T1000 (cell line): Measurements from ENCODE around the gene VSIG4.

Experiments
- DNase-seq: peaks from one replicate; lab custom pipeline; 2025; ENCODE audit warnings: mixed read lengths; lab: John Stamatoyannopoulos, UW

Gene VSIG4

DNA sequence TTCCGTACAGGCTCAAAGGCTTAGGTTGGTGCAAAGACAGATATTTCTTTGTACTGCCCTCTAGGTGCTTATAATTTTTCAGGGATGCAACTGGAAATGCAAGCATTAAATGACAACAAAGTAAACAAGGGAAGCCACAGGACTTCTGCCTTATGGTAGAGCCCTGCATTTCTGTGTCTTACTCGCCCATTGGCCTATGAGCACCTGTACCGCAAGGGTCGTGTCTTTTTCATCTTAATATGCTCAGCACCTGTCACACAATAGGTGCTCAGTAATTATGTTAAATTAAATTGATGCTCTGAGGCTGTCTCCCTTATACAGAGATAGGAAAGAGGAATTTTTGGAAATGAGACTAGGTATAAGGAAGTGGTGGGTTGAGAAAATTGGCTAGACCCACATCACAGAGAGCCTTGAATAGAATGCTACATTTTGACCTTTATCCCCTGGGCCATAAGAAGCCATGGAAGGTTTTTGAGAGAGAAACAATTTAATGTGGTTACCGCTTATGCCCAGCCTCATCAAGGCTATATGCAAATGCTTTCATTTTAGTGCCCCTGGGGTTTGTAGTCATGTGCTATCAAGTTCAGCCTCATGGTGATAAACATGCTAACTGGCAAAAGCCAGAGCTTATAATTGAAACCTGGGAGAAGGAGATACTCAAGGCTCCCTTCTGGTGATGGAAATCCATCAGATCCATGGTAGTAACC lies 16.3 kb downstream of the VSIG4 start:
- DNase-seq: no peak

DNA sequence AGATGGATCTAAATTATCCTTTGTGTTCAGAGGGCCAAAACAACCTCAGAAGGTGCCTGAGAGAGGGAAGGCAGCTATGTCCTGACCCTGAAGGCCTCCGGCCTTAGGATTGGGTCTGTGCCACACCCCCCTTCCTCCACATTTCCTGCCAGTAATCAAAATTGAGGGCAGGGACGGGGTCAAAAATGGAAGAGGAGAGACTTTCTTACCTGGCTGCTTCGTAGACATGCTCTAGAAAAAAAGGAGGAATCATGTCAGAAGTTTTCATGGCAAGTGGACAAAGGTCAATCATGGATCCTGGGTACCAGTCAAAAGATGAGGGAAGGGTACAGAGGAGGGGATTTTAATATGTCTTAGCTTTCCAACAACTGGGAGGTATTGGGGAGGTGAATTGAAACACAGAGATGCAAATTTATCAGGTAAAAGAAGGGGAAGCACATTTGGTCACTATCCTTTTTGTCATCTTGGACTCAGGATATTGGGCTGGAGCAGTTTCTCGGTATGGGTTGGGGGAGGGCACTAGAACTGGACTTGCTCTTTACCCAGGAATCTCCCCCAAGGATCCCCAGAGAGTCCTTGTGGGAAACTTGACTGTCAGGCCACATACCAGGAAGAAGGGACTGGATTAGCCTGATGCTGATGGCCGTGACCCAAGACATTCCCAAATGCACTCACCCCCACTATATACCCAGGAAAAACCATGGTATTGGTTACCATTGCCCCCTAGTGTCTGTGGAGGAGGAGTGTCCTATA lies 17.1 kb downstream of the VSIG4 start:
- no peak for DNase-seq

DNA sequence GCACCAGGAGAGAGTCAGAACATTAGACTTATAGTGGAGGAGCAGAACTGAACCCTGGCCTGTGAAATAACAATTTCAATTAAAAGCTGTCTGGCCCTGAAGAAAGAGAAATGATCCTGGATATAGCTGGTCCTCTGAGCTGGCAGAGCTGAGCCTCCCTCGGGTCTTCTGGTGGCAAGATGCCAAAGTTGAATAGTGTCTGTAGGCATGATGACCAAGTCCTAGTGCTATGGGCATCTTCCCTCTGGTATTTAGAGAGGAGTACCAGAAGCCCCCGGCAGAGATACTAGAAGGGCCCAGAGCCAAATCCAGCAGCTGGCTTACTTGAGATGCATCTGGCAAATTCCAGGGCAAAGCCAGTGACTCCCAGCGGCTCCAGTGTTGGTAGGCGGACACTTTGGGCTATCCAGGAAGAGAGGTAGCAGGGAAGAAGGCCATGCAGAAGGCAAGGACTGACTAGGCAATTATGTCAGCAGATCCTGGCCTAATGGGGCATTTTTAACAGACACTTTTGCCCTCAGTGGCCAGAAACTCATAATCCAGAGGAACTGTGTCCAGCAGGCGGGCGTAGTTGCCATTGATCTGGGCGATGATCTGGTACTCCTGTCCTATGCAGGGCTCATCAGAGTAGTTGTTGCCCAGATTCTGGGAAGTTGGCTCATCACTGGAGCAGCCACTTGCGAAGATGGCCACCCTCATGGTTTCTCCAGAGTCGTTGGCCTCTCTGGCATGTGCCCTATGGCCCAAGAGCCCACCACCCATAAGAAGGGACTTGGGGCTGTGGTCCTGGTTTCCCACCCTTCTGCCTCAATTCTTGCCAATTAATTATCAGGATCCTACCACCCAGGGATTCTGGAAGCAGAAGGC lies 17.9 kb downstream of the VSIG4 start:
- no peak for DNase-seq

DNA sequence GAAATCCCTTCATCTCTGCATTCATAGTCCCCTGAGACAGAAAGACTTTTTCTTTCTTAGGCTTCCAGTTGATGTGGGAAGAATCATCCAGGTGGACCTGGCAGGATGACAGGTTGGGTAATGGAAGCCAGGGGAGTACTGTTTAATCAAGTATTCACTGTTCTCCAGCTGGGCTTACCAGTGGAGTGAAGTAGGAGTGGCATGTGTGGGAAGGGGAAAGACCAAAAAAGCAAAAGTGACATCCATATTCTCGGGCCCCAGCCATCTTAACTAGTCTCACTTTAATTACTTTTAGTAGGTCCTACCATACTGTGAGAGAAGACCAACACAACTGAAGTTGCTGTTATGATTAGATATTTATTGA lies 18.5 kb downstream of the VSIG4 start:
- no peak for DNase-seq

DNA sequence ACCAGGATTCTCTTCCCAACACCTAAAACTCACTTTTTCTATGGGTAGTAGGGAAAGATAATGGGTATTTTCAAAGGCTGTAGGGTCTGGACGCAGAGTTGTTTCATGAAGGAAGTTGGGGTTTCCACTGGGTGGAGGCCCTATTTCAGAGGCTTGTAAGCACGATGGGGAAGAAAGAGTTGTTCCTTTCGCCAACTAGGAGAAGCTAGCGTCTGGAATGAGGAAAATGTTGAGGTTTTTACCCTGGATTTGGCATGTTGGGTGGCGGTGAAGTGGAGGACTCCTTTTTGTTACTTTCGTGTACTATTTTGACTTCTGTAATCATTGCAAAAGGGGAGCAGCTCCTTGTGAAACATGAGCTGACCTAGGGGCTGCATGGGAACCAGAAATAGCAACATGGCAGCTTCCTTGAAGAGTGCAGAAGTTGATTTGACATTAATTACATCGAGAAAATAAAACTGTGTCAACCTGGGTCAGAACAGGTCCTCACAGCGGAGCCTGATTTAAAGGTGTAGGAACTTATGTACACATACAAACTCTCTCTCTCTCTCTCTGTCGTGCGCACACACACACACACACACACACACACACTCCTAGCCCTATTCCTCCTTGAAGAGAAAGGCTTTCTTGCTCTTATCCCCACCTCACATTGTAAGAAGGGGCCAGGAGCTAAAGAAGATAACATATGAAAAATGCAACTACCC lies 19.1 kb downstream of the VSIG4 start:
- DNase-seq: no peak

DNA sequence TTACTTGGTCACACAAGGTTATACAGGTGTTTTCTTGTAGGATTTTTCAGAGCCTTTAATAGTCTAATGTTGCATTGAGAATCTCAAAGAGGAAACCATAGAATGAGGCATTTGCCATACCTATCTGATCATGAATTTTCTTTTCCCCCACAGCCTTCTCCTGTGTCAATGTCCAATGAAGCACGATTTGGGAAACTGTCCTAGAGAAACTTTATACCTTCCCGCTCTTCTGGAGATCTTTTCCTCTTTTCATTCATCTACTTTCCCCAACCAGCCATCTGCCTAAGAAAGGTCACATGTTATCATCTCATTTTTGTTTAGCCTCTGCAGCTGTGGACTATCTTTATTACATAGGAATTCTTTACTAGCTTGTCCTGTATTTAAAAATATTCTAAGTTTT lies 19.9 kb downstream of the VSIG4 start:
- DNase-seq: no peak

DNA sequence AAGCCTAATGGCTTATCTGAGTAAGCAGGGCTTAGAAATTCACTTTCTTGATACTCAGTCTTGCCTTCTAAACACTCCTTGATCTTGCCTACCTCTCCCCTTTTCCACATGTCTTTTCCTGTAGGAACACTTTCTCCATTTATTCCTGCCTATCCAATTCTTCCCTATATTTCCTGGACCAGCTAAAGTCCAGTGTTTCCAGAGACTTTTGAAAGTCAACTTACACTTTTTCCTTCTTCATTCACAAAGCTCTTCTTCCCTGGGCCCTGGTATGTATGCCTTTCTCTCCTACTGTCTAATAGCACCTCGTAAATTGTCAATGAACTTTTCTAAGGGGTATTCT lies 20.6 kb downstream of the VSIG4 start:
- no peak for DNase-seq

DNA sequence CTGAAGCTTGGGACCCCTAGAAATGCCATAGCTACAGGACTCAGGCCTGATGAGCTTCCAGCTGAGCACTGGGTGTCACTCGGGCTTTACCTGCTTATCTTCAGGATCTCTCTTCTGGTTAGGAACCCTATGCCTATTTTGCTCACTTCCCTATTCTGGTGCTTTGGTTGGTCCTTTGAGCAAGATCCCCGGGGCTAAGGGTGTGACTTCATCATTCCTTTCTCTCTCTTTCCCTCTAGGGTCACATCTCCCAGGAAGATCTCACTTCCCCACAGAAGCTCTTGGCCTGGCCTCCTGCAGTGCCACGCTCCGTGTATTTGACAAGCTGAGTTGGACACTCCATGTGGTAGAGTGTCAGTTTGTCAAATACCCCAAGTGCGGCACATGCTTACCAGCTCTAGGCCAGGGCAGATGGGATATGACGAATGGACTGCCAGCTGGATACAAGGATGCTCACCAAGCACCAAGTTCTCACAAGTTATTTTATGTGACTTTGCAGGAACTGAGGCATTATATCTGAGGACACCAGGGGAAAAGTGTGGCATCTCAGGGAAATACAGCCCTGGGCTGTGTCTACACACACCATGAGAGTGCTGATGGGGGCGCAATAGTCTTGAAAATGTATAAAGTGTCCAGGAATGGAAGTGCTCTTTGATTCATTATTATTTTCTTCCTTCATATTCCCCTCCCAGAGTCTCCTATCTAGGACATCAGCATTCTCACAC lies 21.1 kb downstream of the VSIG4 start:
- DNase-seq: no peak

DNA sequence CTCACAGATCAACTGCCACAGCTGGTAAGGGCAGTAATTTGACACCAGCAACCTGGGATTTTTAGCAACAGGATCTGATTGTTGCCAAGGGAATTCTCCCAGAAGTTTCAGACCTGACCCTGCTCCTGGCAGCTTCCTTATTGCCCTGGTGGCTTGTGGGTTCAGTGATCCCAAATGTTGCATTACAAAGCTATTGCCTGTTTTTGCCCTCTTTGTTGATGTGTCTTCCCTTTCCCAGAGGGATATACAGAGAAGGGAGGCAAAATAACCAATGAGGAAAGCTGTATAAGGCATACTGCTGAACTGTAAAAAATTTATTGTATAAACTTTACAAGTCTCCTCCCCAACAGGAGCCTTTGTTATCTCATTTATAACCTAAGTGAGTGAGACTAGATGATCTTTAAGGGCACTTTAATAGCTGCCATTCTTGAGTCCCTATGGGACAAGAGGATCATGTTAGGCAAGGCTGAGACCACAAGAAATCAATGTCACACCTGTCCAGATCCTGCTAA lies 22.2 kb downstream of the VSIG4 start:
- no peak for DNase-seq

DNA sequence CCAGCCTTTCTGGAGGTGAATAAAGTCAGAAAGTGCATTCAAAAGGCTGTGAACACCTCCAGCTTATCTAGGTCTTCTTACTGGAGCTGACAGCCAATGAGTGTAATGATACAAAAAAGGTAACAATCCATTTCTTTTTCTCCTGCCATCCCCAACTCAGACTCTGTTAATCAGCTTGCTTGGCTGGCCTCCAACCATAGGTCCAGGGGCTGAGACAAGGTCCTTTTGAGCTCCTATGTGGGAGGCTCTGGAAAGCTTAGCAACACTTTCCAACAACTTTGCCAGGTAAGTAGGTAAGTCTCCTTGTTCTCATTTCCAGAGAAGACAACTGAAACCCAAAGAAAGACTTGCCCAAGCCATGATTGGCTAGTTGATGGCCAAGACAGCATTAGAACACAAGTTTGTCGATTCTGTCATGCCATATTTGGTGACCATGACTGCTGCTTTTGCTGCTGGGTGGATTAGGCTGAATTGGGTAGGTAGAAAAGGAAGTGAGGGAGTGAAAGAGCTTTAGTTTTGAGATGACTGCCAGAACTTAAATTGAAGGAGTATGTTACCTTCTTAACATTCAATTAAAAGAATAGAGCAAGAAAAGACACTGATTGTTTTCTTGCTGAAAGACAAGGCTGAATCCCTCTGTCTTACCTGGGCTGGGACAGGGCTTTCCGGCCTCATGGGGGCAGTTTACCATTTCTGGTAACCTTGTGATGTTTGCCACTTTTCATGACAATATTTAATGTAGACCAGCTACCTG lies 22.8 kb downstream of the VSIG4 start:
- no peak for DNase-seq

DNA sequence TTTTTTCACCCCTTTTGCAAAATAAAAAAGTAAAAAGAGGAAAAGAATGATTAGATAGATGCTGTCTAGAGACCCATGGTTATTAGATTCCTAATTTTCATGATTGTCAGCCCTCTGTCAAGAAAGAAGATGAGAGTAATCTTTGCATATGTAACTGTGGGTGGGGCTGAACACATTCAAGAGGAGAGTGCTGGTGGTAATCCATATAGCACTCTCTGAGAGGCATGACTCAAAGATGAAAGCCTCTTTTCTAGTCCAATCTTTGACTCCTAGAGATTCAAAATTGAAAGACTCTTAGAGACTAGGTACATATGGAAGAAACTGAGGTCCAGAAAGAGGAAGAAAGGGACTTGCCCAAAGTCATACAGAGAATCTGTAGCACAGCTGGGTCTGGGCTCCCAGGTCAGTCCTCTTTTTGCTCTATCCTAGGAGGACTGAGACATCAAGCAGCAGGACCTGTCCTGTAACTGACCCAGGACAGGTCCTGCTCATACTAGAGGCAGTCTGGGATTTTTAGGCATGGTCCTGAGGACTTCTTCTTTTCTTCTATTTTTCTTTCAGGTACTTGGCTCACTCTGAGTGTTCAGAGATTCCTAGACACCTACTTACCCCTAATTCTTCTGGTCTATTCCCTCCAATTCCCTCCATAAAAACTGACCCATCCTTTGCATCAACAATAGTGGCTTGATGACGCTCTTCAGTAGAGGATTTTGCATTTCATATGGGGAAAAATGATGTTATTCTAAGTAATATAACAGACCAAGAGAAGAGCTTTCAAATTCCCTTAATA lies 23.8 kb downstream of the VSIG4 start:
- no peak for DNase-seq

DNA sequence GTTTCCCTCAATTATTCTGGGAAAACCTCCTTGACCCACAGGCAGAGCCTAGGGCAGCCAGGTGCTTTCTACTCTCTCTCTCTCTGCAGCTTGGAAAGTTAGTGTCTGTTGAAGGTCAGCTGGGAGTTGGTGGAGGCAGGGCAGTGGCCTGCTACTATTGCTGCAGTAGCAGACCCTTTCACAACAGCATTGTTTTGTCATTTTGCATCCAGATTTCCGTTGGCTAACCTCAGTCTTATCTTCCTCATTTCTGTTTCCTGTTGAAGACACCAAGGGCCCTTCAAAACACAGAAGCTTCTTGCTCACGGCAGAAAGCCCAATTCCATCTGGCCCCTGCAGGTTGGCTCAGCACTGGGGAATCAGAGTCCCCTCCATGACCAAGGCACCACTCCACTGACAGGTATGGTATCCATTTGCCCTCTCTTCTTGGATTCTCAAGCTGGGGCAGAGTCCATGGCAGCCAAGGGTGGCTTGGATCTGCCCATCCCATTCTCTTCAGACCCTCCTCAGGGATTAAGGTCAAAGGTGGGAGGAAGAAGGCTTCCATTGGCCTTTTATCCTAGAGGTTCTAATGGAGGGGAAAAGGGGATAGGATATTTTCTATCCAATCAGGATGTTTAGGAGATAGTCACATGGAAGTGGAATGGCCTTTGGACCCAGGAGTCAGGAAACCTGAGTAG lies 24.6 kb downstream of the VSIG4 start:
- DNase-seq: no peak

DNA sequence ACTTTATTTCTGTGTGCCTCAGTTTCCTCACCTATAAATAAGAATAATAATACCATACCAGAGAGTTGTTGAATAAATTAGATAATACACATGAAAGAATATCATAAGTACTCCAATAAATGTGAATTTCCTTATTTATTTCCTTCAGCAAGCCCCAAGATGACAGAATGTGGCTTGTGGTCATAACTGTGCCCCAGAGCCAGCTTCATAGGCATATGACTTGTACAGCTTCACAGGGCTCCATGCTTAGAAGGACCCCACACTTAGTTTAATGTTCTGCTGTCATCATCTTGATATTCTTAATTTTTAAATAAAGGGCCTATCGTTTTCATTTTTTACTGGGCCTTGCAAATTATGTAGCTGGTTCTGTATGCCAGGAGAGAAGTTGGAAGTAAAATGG lies 25.3 kb downstream of the VSIG4 start:
- no peak for DNase-seq

DNA sequence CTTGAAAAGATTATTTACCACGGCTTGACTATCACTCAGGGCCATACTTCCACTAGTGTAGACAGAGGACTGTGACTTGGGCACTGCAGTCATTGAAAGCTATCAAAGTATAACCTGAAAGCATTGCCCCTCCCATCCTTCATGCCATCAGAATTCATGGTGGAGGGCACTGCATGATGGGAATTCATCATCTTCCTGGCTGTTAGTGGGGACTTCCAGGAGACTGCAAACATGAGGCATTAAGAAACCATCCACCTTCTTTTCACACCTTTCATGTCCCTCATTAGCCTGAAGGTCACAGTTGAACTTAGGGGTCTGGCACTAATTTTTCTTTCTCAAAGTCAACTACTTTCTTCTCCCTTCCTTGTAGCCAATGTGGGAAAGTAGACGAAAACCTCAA lies 25.8 kb downstream of the VSIG4 start:
- no peak for DNase-seq

DNA sequence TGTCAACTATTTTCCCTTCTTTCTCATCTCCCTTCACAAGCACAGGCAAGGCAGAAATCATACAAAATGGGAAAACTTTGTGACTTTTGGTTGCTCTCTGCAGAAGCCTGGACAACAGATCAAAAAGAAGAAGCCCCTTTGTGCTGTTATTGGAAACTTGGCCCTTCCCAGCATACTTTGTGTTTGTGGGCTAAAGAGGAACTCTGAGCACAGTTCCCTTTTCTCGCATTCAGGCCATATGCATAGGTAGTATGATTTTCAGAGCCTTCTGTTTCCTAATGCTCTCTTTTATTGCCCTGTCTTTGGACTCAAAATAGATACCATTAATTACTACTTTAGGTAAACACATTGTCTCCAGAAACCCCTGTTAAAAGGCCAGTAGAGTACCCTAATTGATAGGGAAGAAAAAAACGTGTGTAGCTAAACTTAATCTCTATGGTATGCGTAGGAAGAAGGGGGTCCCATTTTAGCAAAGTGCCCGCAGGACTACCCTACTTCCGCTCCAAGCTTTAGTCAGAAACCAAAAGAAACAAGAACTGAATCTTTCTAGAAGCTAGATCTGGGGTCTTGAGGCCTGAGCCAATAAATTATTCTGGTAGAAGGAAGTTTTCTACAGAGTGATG lies 26.6 kb downstream of the VSIG4 start:
- no peak for DNase-seq

DNA sequence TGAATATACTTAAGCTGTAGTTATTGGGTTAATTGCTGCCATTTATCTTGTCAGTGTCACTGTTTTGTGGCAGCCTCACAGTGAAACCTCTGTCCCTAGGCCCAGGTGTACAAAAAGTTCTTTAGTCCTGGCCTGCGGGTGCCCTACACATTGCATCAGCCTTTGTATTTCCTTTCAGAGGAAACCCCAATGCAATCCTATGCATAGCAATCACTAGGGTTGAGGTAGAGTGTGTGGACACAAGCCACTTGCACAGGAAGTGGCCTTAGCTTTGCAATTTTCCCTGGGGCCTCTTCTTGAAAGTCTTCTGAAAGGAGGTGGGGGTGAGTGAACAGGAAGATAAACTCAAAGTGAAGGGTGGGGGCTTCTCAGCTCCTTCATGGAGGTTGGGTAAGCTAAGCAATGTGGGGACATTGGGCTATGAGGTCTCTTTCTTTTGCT lies 27.8 kb downstream of the VSIG4 start:
- DNase-seq: no peak

DNA sequence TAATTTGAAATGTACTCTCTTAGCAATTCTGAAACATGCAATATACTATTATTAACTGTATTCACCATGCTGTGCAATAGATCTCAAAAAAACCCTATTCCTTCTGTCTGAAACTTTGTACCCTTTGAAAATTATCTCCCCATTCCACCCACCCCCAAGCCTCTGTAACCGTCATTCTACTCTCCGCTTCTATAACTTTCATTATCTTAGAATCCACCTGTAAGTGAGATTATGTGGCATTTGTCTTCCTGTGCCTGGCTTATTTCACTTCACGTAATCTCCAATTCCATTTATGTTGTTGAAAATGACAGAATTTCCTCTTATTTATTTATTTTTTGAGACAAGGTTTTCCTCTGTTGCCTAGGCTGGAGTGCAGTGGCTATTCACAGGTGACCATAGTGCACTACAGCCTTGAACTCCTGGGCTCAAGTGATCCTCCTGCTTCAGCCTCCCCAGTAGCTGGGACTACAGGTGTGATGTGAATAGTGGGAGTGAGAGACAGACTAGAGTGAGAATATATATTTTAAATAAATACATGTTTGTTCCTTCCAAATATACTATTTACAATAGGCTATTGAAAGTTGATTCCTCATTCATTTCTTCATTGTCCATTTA lies 30.5 kb downstream of the VSIG4 start:
- no peak for DNase-seq

DNA sequence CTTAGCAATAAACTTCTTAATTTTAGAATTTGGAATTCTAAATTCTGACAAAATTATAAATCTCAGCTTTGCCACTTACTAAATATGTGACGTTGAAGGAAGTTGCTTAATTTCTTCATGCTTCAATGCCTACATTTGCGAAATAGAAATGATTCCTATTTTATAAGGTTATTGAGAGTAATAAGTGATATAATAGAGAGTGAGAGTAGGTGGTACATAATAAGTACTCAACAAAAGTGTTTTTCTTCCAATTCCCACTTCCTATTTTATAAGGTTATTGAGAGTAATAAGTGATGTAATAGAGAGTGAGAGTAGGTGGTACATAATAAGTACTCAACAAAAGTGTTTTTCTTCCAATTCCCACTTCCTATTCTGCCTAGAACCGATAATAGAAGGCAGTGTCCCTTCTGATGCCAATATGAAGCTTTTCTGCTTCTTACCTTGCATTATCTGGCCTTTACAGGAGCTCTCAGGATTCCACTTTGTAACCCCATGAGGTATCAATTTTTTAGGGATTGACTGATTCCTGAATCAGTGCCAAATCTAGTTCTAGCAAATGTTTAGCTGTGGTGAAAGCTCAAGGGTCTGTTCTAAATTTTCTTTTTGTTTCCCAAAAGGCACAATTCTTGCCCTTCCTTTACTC lies 31.4 kb downstream of the VSIG4 start:
- no peak for DNase-seq
